Stimulated activated effector memory CD8-positive, alpha-beta T cell treated with anti-CD3 and anti-CD28 coated beads, Interleukin-12 subunit alpha, Interleukin-12 subunit beta, amount 100 ng/mL, for 72 hours (primary cell): ENCODE measurements around the gene LY6G6D.

ENCODE experiments used
- ATAC-seq: fragments of 150-1000 bp; cut with Tn5 transposase; 2 replicates; pipeline ENCODE4 v1.10.0; 2021
- DNase-seq, 2 donors: peaks; one replicate each; pipeline ENCODE4 v3.0.0; 2021 to 2022; ENCODE audit warnings: low spot score in 2 of 2
- H3K27ac Mint-ChIP-seq: one replicate; pipeline ENCODE4 v1.8.0; 2022; ENCODE audit warnings: mild to moderate bottlenecking, mixed read lengths
- H3K36me3 Mint-ChIP-seq: one replicate; pipeline ENCODE4 v1.8.0; 2022; ENCODE audit warnings: mild to moderate bottlenecking, mixed read lengths
- H3K4me1 Mint-ChIP-seq: one replicate; pipeline ENCODE4 v1.8.0; 2022; ENCODE audit warnings: mixed read lengths
- H3K4me3 Mint-ChIP-seq: one replicate; pipeline ENCODE4 v1.8.0; 2022; ENCODE audit warnings: mild to moderate bottlenecking, mixed read lengths
- H3K9me3 Mint-ChIP-seq: one replicate; pipeline ENCODE4 v1.8.0; 2022; ENCODE audit warnings: mixed read lengths

Gene LY6G6D

DNA sequence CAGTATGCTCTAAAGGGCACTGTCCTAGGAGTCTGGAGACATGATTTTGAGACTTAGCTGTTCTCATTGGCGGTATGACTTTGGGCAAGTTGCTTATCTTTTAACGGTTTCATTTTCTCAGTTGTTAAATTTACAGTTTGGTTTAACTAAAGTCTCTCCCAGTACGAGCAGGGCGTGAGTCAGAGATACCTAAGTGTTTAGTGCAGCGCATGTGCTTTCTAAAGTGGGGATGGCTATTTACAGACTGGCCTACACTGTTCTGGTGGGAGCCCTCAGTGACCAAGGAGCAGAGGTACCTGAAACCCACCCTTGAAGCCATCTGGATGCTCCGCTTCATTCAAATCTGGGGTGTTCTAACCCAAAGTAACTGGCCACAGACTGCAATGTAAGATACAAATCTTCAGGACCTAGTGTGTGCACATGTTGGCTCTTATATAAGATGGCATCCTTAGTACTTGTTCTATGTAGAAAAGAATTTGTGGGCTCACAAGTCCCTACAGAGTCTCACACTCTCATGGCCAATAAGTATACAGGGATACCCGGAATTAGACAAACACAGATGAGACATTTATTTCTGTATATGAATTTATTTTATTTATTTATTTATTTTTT, 35.4 kb downstream of the LY6G6D start:
- no peak for DNase-seq
- H3K4me1 Mint-ChIP-seq, result no peaks in the 10 kb centered on the region
- H3K4me3 Mint-ChIP-seq, result no peak overlapping the region
- H3K9me3 Mint-ChIP-seq, result no peaks in the 10 kb centered on the region
- no peak for ATAC-seq
- no peak overlapping the region for H3K27ac Mint-ChIP-seq
- peaks cover 40% of the 10 kb centered on the region for H3K36me3 Mint-ChIP-seq

DNA sequence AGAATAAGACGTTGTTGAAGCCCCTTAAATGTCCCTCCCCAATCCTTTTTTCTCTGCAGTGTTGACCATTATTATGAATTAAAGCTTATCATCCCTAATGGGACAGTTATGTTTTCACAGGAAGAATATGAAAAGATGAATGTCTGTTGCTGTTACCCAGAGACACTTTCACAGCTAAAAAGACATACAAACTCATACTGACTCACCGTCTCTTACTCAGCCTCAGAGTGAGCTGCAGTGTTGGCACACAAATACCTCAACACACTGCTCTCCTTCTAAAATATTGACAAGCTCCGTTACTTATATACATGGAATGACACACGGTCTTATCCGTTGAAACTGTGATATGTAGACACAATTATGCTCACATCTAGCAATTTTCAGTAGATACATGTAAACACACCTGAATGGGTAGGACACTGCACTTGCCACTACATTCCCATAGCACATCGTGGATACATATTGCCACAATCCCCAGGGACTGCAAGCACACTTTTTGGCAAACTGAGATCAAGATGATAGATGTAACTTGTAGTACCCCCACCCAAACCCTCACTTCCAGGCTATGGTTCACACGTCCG, 37.7 kb downstream of the LY6G6D start:
- ATAC-seq (peak; percentile 44), DNase-seq (no peak)
- H3K9me3 Mint-ChIP-seq, result no peaks in the 10 kb centered on the region
- H3K4me1 Mint-ChIP-seq, result no peaks in the 10 kb centered on the region
- H3K36me3 Mint-ChIP-seq, result peaks cover 18% of the 10 kb centered on the region
- H3K27ac Mint-ChIP-seq, result no peak overlapping the region
- H3K4me3 Mint-ChIP-seq, result no peak overlapping the region

DNA sequence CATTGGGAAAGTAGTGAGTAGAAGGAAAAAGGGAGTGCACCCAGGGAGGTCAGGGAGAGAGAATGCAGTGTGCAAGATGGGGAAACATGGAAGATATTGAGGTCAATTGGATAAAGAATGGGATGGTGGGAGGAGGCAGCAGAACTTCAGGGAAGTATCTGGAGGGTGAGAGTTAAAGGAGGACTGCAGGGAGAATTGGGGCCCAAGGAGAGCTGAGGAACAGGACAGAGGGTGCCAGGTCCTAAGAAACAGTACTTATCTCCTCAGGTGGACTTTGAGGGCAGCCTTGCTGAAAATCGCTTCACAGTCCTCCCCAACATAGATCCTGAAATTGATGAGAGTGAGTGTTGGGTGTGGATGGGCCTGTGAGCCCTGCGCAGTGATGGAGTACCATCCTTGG, 43.1 kb downstream of the LY6G6D start:
- Mint-ChIP-seq H3K27ac (no peak overlapping the region), H3K36me3 (peaks cover 30% of the 10 kb centered on the region), H3K4me3 (no peak overlapping the region), H3K9me3 (no peaks in the 10 kb centered on the region), H3K4me1 (peaks cover 7% of the 10 kb centered on the region)
- no peak for DNase-seq
- no peak for ATAC-seq

DNA sequence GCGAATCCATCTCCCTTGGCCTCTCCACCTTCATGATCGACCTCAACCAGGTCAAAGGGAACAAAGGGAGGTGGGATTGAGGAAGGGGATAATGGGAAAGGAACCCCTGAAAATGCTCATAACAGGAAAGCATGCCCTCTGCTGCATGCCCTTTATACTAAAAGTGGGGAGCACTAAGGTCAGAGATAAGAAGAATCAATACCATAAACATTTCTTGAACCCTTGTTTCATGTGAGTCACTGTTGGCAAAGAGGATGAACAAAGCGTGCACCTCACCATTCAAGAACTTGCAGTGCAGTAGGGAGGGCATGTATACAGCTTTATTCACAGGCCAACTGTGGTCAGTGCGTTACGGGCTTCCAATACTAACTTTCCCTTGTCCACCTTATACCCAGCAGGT, 45.6 kb downstream of the LY6G6D start:
- Mint-ChIP-seq H3K4me1 (peaks cover 17% of the 10 kb centered on the region), H3K27ac (no peak overlapping the region), H3K9me3 (no peaks in the 10 kb centered on the region), H3K36me3 (peaks cover 22% of the 10 kb centered on the region), H3K4me3 (no peak overlapping the region)
- ATAC-seq (no peak), DNase-seq (no peak)

DNA sequence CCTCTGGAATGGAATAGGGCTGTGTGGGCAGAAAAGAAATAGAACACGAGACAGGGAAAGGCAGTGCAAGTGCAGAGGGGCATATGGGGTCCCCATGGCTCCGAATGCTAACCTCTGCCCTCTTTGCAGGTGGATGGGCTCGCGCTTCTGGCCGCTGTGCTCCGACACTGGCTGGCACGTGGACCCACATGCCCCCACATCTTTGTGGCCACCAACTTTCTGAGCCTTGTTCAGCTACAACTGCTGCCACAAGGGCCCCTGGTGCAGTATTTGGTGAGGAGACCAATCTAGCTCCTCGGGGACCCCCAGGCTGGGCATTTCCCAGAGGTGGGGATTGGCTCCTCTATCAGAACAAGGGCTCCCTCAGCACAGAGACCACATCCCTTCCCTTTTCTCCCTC, 46.2 kb downstream of the LY6G6D start:
- Mint-ChIP-seq H3K36me3 (peaks cover 22% of the 10 kb centered on the region), H3K27ac (no peak overlapping the region), H3K9me3 (no peaks in the 10 kb centered on the region), H3K4me1 (peaks cover 17% of the 10 kb centered on the region), H3K4me3 (no peak overlapping the region)
- ATAC-seq (no peak), DNase-seq (no peak)

DNA sequence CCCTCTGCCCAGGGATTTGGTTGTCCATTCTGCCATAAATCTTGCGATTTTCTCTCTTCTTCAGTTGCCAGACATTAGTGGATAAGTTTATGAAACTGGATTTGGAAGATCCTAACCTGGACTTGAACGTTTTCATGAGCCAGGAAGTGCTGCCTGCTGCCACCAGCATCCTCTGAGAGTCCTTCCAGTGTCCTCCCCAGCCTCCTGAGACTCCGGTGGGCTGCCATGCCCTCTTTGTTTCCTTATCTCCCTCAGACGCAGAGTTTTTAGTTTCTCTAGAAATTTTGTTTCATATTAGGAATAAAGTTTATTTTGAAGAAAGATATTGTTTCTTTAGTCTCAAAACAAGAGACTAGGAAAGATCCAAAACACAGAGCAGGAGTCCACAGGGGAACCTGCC, 47.2 kb downstream of the LY6G6D start, which contains the start of gene SAPCD1:
Gene SAPCD1, plus strand, starts transcription at position 301 of the 400 bp plus-strand sequence. CDS start 399 bp downstream, outside the sequence.
- peaks cover 22% of the 10 kb centered on the region for H3K36me3 Mint-ChIP-seq
- no peak within 1 kb of the TSS for H3K4me3 Mint-ChIP-seq
- DNase-seq, result no peak
- peak within 1 kb of the TSS; percentile 88 for H3K27ac Mint-ChIP-seq
- no peak for ATAC-seq
- H3K4me1 Mint-ChIP-seq, result peaks cover 18% of the 10 kb centered on the region
- H3K9me3 Mint-ChIP-seq, result no peaks in the 10 kb centered on the region

DNA sequence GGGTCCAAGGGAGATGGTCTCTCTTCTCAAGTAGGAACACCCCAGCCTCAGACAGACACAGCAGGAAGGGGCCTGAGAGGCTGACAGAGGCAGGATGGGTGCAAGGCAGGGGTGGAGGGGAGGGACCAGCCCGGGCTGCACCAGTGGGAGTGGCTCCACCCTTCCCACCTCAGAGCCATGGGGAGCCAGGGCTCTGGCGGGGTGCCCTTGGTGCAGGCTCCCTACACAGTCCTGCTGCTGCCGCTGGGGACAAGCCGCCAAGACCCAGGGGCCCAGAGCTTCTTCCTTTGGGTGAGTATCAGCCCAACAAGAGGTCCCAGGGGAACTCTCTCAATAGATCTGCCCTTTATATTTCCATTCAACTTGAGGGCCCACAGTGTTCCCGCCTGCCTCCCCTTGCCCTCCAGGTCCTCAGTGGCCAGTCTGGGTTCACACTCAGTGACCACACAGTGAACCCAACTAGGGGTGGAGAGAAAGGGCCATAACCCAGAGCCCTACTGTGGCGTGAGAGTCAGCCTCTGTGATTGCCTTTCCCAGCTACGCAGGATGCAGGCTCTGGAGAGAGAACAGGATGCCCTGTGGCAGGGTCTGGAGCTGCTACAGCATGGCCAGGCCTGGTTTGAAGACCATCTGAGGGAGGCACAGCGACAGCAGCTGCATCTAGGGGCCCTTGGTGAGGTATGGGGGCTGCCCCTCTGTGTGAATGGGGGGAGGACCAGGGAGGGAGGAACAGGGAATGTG, 47.9 kb downstream of the LY6G6D start:
- Mint-ChIP-seq H3K36me3 (peaks cover 22% of the 10 kb centered on the region), H3K27ac (peak overlapping the region; percentile 88), H3K4me1 (peaks cover 25% of the 10 kb centered on the region), H3K4me3 (no peak overlapping the region), H3K9me3 (no peaks in the 10 kb centered on the region)
- DNase-seq (no peak), ATAC-seq (no peak)

DNA sequence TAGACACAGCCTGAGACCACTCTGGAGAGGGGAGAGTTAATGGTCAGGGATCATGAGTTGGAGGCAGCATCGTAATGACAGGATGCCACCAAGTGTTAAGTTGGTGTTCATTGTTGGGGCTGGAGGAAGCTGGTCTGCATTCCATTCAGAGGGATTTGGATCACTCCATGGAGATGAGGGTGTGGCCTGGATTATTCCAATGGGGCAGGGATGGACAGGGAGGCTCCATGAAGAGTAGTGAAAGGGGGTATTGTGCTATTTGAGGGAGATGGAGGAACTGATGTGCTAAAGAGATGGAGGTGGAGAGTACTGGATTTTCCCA, 48.4 kb downstream of the LY6G6D start:
- no peak overlapping the region for H3K4me3 Mint-ChIP-seq
- peaks cover 27% of the 10 kb centered on the region for H3K4me1 Mint-ChIP-seq
- no peaks in the 10 kb centered on the region for H3K9me3 Mint-ChIP-seq
- H3K27ac Mint-ChIP-seq, result peak overlapping the region; percentile 88
- DNase-seq, result no peak
- H3K36me3 Mint-ChIP-seq, result peaks cover 22% of the 10 kb centered on the region
- no peak for ATAC-seq

DNA sequence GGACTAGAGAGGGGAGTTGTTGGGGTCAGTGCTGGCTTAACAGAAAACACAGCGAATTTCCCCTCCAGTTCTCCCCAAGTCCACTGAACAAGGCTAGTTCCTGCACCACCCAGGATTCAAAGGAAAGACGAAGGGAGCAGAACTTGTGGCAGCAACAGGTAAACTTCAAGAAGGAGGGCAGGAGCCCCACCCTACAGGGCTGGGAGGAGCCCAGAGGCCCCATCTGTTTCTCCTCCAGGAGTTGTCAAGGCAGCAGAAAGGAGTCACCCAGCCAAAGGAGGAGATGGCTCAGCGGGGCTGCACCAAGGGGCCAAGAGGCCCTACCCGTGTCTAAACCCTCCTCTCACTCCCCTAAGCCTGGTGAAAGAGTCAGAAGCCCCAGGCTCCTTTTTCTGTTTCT, 49.0 kb downstream of the LY6G6D start:
- Mint-ChIP-seq H3K4me3 (no peak overlapping the region), H3K9me3 (no peaks in the 10 kb centered on the region), H3K4me1 (peaks cover 27% of the 10 kb centered on the region), H3K27ac (peak overlapping the region; percentile 88), H3K36me3 (peaks cover 22% of the 10 kb centered on the region)
- ATAC-seq, result no peak
- DNase-seq, result no peak

DNA sequence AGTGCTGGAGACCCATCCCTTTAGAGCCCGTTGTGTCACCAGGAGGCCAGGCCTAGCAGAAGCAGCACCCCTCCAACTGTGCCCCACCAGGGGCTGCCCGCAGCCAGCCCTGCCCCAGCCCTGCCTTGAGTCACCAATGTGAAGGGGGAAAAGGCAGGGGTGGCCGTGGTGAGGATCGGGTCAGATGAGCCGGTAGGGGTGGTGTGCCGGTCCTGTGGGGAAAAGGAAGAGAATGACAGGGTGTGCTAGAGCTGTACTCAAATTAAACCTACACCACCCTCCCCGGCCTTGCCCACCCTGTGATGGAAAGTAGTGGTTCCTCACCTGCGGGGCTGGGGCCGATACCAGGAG, 50.4 kb downstream of the LY6G6D start:
- peaks cover 20% of the 10 kb centered on the region for H3K36me3 Mint-ChIP-seq
- H3K4me3 Mint-ChIP-seq, result no peak overlapping the region
- H3K27ac Mint-ChIP-seq, result peak overlapping the region; percentile 78
- H3K9me3 Mint-ChIP-seq, result no peaks in the 10 kb centered on the region
- H3K4me1 Mint-ChIP-seq, result peaks cover 35% of the 10 kb centered on the region
- DNase-seq, result no peak
- no peak for ATAC-seq

DNA sequence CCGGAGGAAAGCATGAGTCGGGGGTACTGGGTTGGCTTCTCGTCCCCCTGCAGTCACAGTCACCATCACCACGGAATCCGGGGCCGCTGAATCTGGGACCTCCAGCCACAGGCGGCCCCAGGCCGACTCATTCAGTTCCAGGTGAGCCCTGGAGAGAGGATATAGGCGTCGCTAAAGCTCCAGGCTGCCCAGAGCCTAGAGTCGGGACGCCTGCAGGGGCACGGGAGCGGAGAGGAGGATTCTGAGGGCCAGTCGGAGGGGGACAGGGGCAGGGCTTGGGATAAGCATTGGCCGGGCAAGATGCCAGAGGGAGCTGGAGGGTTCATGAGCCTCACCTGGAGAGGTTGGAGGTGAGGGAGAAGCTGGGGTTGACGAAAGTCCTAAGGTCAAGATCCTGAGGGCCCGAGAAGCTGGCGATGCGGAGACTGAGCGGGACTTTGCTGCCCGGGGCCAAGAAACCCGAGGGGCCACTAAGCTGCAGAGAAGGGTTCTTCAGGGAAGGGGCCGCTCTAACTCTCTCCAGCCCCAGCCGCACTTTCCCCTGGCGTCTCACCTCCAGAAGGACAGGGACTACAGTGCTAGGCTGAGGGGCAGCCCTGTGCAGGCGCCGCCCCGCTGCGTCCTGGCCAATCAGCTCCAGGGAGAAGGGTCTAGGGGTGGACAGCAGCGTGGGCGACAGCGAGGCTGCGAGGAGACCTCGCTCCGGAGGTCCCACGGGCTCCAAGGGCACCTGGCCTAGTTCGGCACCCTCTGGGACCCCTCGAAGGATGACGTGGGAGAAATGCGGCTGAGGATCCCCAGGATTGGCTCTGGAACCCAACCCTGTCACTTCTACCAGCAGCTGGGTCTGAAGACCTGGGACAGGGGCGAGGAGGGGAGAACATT, 51.0 kb downstream of the LY6G6D start:
- H3K4me1 Mint-ChIP-seq, result peaks cover 35% of the 10 kb centered on the region
- no peak overlapping the region for H3K4me3 Mint-ChIP-seq
- H3K36me3 Mint-ChIP-seq, result peaks cover 13% of the 10 kb centered on the region
- H3K27ac Mint-ChIP-seq, result peak overlapping the region; percentile 78
- no peak for DNase-seq
- no peak for ATAC-seq
- H3K9me3 Mint-ChIP-seq, result no peaks in the 10 kb centered on the region

DNA sequence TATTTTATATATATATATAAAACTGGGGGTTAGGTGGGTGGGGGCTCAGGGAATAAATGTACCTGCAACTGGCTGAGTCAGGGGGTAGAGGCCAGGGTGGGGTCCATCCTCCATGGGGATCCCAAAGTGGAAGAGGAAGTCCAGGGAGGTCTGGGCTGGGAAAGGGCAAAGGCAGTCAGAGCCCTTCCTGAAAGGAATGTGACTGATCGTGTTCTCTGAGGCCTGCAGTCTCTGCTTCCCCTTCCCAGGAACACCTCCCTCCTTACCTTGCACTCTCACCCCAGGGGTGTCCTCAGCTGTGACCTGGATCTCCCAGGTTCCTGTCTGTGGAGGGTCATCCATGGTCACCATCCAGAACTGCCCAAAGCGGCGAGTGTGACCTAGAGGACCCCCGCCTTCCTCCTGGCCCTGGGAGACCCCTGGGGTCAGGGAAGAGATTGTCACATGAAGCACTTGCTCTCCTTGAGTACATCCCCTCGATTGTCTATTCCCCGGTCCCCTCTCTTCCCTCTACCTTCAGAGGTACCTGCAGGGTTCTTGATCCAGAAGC, 52.0 kb downstream of the LY6G6D start:
- Mint-ChIP-seq H3K27ac (no peak overlapping the region), H3K4me3 (no peak overlapping the region), H3K9me3 (no peaks in the 10 kb centered on the region), H3K4me1 (peaks cover 31% of the 10 kb centered on the region), H3K36me3 (peaks cover 5% of the 10 kb centered on the region)
- DNase-seq (no peak), ATAC-seq (no peak)
